Retinal pigment epithelial cell (primary cell): ENCODE results near the gene TESK1.

Source experiments
- DNase-seq: peaks from one replicate; pipeline ENCODE4 v3.0.0-alpha.2; 2010; ENCODE audit warnings: low read depth
- H3K4me3 ChIP-seq: 2 replicates; pipeline ENCODE4 v1.5.1; 2011; ENCODE audit warnings: mild to moderate bottlenecking, low read length, control low read depth, moderate library complexity
- CTCF ChIP-seq: conservative IDR thresholded peaks from 2 replicates; pipeline ENCODE4 v1.5.1; 2011; ENCODE audit warnings: low read depth, low read length, control low read depth, inconsistent platforms

TESK1 gene

GRCh38 chr9:35560625-35561337 is 44.3 kb upstream of the TESK1 start:
- TF ChIP-seq CTCF, result no peak
- H3K4me3 ChIP-seq, result no peak overlapping the region
- DNase-seq, result no peak

- TF ChIP-seq CTCF, result no peak
- no peak for DNase-seq
Measured at GRCh38 chr9:35561468-35562261, 43.4 kb upstream of the TESK1 start.

GRCh38 chr9:35562895-35563780 is 41.9 kb upstream of the TESK1 start:
- no peak for DNase-seq
- H3K4me3 ChIP-seq, result no peak overlapping the region
- TF ChIP-seq CTCF, result no peak

More at GRCh38 chr9:35561468-35562261, 43.4 kb upstream of the TESK1 start:
- no peak overlapping the region for H3K4me3 ChIP-seq

GRCh38 chr9:35563791-35564197 is 41.3 kb upstream of the TESK1 start:
- peak overlapping the region; percentile 12 for H3K4me3 ChIP-seq
- DNase-seq, result no peak
- TF ChIP-seq CTCF, result no peak

- DNase-seq, result no peak
- no peak overlapping the region for H3K4me3 ChIP-seq
- no peak for TF ChIP-seq CTCF
Measured at GRCh38 chr9:35564658-35565061, 40.4 kb upstream of the TESK1 start.

GRCh38 chr9:35566417-35566816 is 38.6 kb upstream of the TESK1 start:
- DNase-seq, result no peak
- no peak overlapping the region for H3K4me3 ChIP-seq
- peak; percentile 3 for TF ChIP-seq CTCF
